ENCODE results near the gene ESYT2.

ESYT2 gene

GRCh38 chr7:158834878-158835784, 5.8 kb upstream of the ESYT2 start:
- Histone ChIP-seq H3K9me3 (ENCODE audit: control insufficient read depth in 2 of 2, low read length in 2 of 2) (no peaks in the 10 kb centered on the region), H3K4me3 (ENCODE audit: low read length in 2 of 2) (no peak overlapping the region), H3K9ac (ENCODE audit: low read length in 2 of 2) (no peak overlapping the region), H3K4me1 (ENCODE audit: control insufficient read depth, insufficient read depth, low read length) (peaks cover 3% of the 10 kb centered on the region), H3K27ac (ENCODE audit: low read length) (no peak overlapping the region), H3K36me3 (ENCODE audit: control insufficient read depth in 2 of 2, insufficient read depth in 2 of 2, low read length in 2 of 2) (no peaks in the 10 kb centered on the region), H3K27me3 (ENCODE audit: control insufficient read depth in 1 of 2, insufficient read depth in 2 of 2, low read length in 2 of 2) (peaks cover 0 to 2% of the 10 kb centered on the region in 2 donors)

GRCh38 chr7:158832994-158833393, 3.7 kb upstream of the ESYT2 start:
- Histone ChIP-seq H3K4me3 (ENCODE audit: low read length in 2 of 2) (no peak overlapping the region), H3K9me3 (ENCODE audit: control insufficient read depth in 2 of 2, low read length in 2 of 2) (no peaks in the 10 kb centered on the region), H3K36me3 (ENCODE audit: control insufficient read depth in 2 of 2, insufficient read depth in 2 of 2, low read length in 2 of 2) (no peaks in the 10 kb centered on the region), H3K27ac (ENCODE audit: low read length) (no peak overlapping the region), H3K9ac (ENCODE audit: low read length in 2 of 2) (no peak overlapping the region), H3K27me3 (ENCODE audit: control insufficient read depth in 1 of 2, insufficient read depth in 2 of 2, low read length in 2 of 2) (peaks cover 0 to 2% of the 10 kb centered on the region in 2 donors), H3K4me1 (ENCODE audit: control insufficient read depth, insufficient read depth, low read length) (peaks cover 5% of the 10 kb centered on the region)

- H3K9me3 ChIP-seq (ENCODE audit: control insufficient read depth in 2 of 2, low read length in 2 of 2), result no peaks in the 10 kb centered on the region
- H3K9ac ChIP-seq (ENCODE audit: low read length in 2 of 2), result no peak overlapping the region
- peaks cover 0 to 2% of the 10 kb centered on the region in 2 donors for H3K27me3 ChIP-seq (ENCODE audit: control insufficient read depth in 1 of 2, insufficient read depth in 2 of 2, low read length in 2 of 2)
Measured at GRCh38 chr7:158831738-158832091, 2.4 kb upstream of the ESYT2 start.

GRCh38 chr7:158830211-158830723, 958 bp upstream of the ESYT2 start:
- H3K9me3 ChIP-seq (ENCODE audit: control insufficient read depth in 2 of 2, low read length in 2 of 2), result no peaks in the 10 kb centered on the region
- peak overlapping the region; percentile 97 for H3K27ac ChIP-seq (ENCODE audit: low read length)
- no peaks in the 10 kb centered on the region for H3K36me3 ChIP-seq (ENCODE audit: control insufficient read depth in 2 of 2, insufficient read depth in 2 of 2, low read length in 2 of 2)
- peak overlapping the region; percentile 84 to 96 for H3K9ac ChIP-seq (ENCODE audit: low read length in 2 of 2)
- H3K4me3 ChIP-seq (ENCODE audit: low read length in 2 of 2), result peak overlapping the region; percentile 71 to 86
- H3K27me3 ChIP-seq (ENCODE audit: control insufficient read depth in 1 of 2, insufficient read depth in 2 of 2, low read length in 2 of 2), result no peaks in the 10 kb centered on the region
- H3K4me1 ChIP-seq (ENCODE audit: control insufficient read depth, insufficient read depth, low read length), result peaks cover 5% of the 10 kb centered on the region

More at GRCh38 chr7:158831738-158832091, 2.4 kb upstream of the ESYT2 start:
- H3K4me1 ChIP-seq (ENCODE audit: control insufficient read depth, insufficient read depth, low read length), result peaks cover 5% of the 10 kb centered on the region
- H3K36me3 ChIP-seq (ENCODE audit: control insufficient read depth in 2 of 2, insufficient read depth in 2 of 2, low read length in 2 of 2), result no peaks in the 10 kb centered on the region
- no peak overlapping the region for H3K27ac ChIP-seq (ENCODE audit: low read length)
- no peak overlapping the region for H3K4me3 ChIP-seq (ENCODE audit: low read length in 2 of 2)

GRCh38 chr7:158829021-158829341, 328 bp downstream of the ESYT2 start:
- Histone ChIP-seq H3K9me3 (ENCODE audit: control insufficient read depth in 2 of 2, low read length in 2 of 2) (no peaks in the 10 kb centered on the region), H3K4me3 (ENCODE audit: low read length in 2 of 2) (peak overlapping the region; percentile 62 to 86), H3K9ac (ENCODE audit: low read length in 2 of 2) (peak overlapping the region; percentile 72 to 88), H3K4me1 (ENCODE audit: control insufficient read depth, insufficient read depth, low read length) (peaks cover 5% of the 10 kb centered on the region), H3K27me3 (ENCODE audit: control insufficient read depth in 1 of 2, insufficient read depth in 2 of 2, low read length in 2 of 2) (no peaks in the 10 kb centered on the region), H3K36me3 (ENCODE audit: control insufficient read depth in 2 of 2, insufficient read depth in 2 of 2, low read length in 2 of 2) (no peaks in the 10 kb centered on the region), H3K27ac (ENCODE audit: low read length) (peak overlapping the region; percentile 90)

GRCh38 chr7:158828133-158829020, 932 bp downstream of the ESYT2 start:
- H3K4me3 ChIP-seq (ENCODE audit: low read length in 2 of 2), result peak overlapping the region; percentile 62 to 86

GRCh38 chr7:158827411-158828132, 1.7 kb downstream of the ESYT2 start:
- H3K27ac ChIP-seq (ENCODE audit: low read length), result peak overlapping the region; percentile 90

More at GRCh38 chr7:158828133-158829020, 932 bp downstream of the ESYT2 start:
- H3K9ac ChIP-seq (ENCODE audit: low read length in 2 of 2), result peak overlapping the region; percentile 72 to 88
- peaks cover 5% of the 10 kb centered on the region for H3K4me1 ChIP-seq (ENCODE audit: control insufficient read depth, insufficient read depth, low read length)
- no peaks in the 10 kb centered on the region for H3K27me3 ChIP-seq (ENCODE audit: control insufficient read depth in 1 of 2, insufficient read depth in 2 of 2, low read length in 2 of 2)
- no peaks in the 10 kb centered on the region for H3K9me3 ChIP-seq (ENCODE audit: control insufficient read depth in 2 of 2, low read length in 2 of 2)
- peak overlapping the region; percentile 90 for H3K27ac ChIP-seq (ENCODE audit: low read length)
- H3K36me3 ChIP-seq (ENCODE audit: control insufficient read depth in 2 of 2, insufficient read depth in 2 of 2, low read length in 2 of 2), result no peaks in the 10 kb centered on the region

GRCh38 chr7:158825628-158826289, 3.5 kb downstream of the ESYT2 start:
- Histone ChIP-seq H3K9me3 (ENCODE audit: control insufficient read depth in 2 of 2, low read length in 2 of 2) (no peaks in the 10 kb centered on the region), H3K9ac (ENCODE audit: low read length in 2 of 2) (no peak overlapping the region), H3K4me3 (ENCODE audit: low read length in 2 of 2) (no peak overlapping the region), H3K27me3 (ENCODE audit: control insufficient read depth in 1 of 2, insufficient read depth in 2 of 2, low read length in 2 of 2) (no peaks in the 10 kb centered on the region), H3K36me3 (ENCODE audit: control insufficient read depth in 2 of 2, insufficient read depth in 2 of 2, low read length in 2 of 2) (no peaks in the 10 kb centered on the region), H3K27ac (ENCODE audit: low read length) (no peak overlapping the region), H3K4me1 (ENCODE audit: control insufficient read depth, insufficient read depth, low read length) (peaks cover 13% of the 10 kb centered on the region)

More at GRCh38 chr7:158827411-158828132, 1.7 kb downstream of the ESYT2 start:
- Histone ChIP-seq H3K27me3 (ENCODE audit: control insufficient read depth in 1 of 2, insufficient read depth in 2 of 2, low read length in 2 of 2) (no peaks in the 10 kb centered on the region), H3K4me1 (ENCODE audit: control insufficient read depth, insufficient read depth, low read length) (peaks cover 5% of the 10 kb centered on the region), H3K9ac (ENCODE audit: low read length in 2 of 2) (peak overlapping the region; percentile 72 to 84), H3K4me3 (ENCODE audit: low read length in 2 of 2) (peak overlapping the region; percentile 62 to 86), H3K36me3 (ENCODE audit: control insufficient read depth in 2 of 2, insufficient read depth in 2 of 2, low read length in 2 of 2) (no peaks in the 10 kb centered on the region), H3K9me3 (ENCODE audit: control insufficient read depth in 2 of 2, low read length in 2 of 2) (no peaks in the 10 kb centered on the region)

- Histone ChIP-seq H3K9ac (ENCODE audit: low read length in 2 of 2) (no peak overlapping the region), H3K36me3 (ENCODE audit: control insufficient read depth in 2 of 2, insufficient read depth in 2 of 2, low read length in 2 of 2) (no peaks in the 10 kb centered on the region), H3K9me3 (ENCODE audit: control insufficient read depth in 2 of 2, low read length in 2 of 2) (no peaks in the 10 kb centered on the region), H3K4me1 (ENCODE audit: control insufficient read depth, insufficient read depth, low read length) (peaks cover 8% of the 10 kb centered on the region), H3K4me3 (ENCODE audit: low read length in 2 of 2) (no peak overlapping the region), H3K27ac (ENCODE audit: low read length) (no peak overlapping the region), H3K27me3 (ENCODE audit: control insufficient read depth in 1 of 2, insufficient read depth in 2 of 2, low read length in 2 of 2) (no peaks in the 10 kb centered on the region)
Measured at GRCh38 chr7:158824028-158824427, 5.3 kb downstream of the ESYT2 start.
